Raji (cell line): Measurements from ENCODE around the gene ADCY1.

Source experiments
- POLR2A ChIP-seq: IDR thresholded peaks from 2 replicates; pipeline ENCODE4 v1.6.1; 2011; ENCODE audit warnings: low read depth, low read length, control low read depth; ENCODE audit not compliant: insufficient read depth

ADCY1 gene

DNA sequence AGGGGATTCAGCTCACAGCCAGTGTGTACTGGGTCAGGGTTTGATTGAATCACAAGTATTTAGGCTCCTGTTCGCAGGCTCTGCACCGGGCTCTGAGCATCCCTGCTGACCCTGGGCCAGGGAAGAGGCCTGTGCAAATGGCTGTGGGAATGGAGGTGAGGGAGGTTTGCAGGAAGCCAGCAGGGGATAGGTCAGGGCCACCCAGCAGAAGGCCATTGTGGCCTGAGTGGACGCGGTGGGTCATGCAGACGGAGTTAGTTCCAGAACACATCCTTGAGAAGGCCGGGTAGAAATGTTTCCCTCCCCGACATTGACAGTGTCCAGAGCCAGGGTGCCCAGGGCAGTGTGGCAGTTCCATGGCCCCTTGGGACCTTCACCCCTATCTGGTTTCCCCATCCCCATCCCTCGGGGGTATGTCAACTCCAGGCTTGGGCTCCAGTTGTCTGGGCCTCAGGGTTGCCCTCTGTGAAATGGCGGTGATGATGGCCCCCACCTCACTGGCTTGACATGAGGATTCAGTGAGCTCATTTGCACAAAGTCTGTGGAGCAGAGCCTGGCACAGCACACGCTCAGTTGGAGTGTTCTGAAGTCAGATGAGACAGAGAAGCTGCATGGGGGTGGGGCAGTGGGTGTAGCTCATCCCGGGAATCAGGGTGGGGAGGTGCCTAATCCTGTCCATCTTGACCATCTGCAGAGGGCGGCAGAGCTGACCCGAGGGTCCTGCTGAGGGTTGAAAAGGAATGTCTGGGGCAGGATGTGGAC lies 107.6 kb downstream of the ADCY1 start:
- no peak for TF ChIP-seq POLR2A

DNA sequence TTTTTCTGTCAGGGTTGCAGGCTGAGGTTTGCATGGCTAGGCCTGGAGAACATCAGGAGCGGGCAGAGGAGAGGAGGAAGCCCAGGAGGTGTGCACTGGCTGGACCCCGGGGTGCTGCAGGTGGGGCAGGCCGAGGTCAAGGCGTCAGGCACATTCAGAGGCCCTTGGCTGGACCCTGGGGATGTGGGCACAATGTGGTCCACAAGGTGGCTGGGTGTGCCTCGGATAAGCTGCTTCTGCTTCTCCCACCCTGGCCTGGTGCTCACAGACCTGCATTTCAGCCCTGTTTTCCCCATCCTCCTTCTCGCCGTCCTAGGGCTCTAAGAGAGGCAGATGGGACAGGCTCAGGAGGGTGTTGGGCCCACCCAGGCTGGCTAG lies 108.2 kb downstream of the ADCY1 start:
- TF ChIP-seq POLR2A: no peak

DNA sequence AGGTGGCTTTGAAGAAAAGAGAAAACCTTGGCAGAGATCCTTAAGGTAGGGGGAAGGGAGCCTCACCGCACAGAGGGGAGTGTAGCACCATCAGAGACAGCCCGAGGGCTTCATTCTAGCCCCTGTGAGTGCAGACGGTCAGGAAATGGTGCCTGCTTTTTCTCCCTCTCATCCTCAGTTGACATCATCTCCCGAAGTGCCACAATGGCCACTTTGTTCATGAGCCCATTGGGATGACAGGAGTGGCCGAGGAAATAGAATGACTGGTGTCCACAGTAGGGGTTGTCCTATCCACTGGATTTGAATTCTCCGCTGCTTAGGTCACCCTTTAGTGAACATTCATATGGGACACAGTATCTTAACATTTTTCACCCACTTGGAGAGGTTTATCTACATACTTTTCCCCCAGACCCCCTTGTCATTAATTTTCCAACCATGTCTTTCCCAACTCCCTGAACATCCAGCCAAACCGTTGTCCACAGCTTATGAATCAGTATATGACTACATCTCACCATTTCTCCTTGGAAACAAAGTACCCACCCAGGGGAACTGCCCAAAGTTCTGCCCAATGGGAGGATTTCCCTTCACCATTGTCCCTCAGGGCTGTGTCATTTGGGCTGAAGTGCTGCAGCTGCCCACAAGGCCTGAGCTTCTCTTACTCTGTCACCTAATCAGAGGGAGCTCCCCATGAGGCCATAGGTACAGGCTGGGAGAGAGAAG lies 108.8 kb downstream of the ADCY1 start:
- TF ChIP-seq POLR2A: no peak

DNA sequence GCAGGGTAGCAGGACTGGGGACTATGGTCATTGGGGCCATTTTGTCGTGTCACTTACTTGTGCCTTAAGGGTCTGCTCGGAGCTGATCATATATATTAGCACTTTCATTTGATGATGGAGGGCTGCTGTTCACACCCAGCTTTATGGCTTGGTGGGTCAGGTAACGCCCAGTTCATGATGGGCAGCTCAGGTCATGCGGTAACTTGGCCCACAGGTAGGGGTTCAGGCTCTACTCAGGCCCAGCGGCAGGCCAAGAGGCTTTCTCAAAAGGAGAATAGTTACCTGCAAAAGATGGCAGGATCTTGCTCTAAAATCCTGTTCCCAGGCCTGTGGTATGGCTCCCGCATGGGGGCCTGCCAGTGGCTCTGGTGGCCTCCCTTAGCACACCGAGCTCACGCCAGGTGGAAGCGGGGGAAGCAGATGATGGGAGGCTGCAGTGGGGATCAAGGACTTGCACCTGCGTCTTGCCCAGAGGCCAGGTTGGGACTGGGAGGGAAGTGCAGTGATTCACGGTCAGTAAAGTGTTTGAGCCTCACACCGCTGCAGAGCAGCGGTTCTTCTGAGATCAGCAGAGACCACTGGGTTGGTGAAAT lies 109.5 kb downstream of the ADCY1 start:
- TF ChIP-seq POLR2A: no peak

DNA sequence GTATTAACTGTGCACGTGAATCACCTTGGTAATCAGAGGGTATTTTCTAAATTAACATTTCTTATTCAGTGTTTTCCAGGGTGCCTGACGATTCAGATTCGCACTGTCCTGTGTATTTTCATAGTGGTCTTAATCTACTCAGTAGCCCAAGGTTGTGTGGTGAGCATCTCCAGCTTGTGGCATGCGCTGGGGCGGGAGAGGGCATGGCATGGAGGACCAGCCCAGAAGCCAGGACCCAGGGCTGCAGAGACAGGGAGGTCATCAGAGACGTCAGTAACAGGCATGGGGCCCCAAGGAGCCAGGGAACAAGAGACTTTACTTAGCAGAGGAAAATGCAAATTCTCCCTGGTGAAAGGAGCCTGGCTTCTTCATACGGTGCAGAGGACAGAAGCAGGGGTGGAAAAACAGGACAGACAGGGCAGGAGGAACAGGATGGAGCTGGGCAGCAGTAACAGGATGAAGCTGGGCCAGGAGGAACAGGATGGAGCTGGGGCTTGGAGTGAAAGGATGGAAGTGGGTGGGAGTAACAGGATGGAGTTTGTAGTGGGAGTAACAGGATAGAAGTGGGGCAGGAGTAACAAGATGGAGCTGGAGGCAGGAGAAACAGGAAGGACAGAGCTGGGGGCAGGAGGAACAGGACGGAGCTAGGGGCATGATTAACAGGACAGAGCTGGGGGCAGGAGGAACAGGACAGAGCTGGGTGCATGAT lies 110.9 kb downstream of the ADCY1 start:
- no peak for TF ChIP-seq POLR2A

DNA sequence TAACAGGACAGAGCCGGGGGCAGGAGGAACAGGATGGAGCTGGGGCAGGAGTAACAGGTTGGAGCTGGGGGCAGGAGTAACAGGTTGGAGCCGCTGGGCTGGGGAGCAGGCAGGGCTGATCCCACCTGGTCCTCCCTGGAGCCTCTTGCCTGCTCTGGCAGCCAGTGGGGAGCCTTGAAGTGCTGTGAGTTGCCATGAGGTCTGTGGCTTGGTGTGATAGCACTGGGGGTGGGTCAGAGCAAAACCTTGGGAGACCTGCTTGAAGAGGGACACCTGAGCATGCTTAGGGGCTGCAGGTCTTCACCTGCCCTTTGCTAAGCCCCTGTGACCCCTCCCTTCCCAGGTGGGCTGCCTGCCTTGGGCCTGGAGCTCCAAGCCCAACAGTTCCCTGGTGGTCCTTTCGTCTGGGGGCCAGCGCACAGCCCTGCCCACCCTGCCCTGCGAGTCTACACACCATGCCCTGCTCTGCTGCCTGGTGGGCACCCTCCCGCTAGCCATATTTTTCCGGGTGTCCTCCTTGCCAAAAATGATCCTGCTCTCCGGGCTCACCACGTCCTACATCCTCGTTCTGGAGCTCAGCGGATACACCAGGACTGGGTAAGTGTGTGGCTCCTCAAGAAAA lies 111.6 kb downstream of the ADCY1 start:
- TF ChIP-seq POLR2A: no peak

DNA sequence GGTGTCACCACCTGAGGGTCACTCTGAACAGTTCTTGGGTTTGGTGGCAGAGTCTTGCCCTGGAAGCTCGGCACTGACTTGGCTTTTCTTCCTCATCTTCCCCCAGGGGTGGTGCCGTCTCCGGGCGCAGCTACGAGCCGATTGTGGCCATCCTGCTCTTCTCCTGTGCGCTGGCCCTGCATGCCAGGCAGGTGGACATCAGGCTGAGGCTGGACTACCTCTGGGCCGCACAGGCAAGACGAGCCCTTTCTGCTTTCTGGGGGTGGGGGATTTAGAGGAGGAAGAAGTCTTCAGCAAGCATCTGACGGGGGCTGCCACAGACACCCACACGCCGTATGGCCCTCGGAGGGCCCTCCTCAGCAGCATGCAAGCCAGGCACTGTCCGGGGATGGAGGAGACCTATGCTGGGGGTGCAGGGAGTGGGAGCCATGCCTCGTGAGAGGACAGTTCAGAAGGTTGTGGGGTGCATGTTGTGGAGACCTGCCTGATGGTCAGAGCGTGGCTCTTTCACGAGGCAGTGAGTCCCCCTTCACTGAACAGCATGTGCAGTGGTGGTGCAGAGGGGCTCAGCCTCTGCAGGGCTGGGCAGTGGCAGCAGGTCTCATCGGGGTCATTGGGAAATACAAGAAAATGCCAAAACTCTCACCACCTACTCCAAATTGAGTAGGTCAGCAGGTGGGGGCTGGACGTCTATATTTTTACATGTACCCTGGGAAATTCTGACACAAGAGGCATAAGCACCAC lies 112.4 kb downstream of the ADCY1 start:
- no peak for TF ChIP-seq POLR2A

DNA sequence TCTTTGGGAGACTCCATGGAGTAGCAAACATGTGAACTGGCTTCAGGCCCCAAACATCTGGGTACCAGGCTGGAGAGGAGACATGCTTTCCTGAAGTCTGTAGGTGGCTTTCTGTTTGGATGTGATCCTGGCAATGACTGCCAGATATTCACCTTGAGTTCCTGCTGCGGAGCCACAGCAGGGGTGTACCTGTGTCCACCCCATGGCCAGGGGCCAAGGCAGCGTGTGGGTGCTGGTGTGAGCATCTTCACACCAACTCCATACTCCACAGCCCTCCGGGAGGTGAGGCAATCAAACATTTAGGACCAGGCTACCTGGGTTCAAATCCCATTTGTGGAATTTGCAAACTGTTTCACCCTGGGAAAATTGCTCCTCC lies 113.0 kb downstream of the ADCY1 start:
- TF ChIP-seq POLR2A: no peak

DNA sequence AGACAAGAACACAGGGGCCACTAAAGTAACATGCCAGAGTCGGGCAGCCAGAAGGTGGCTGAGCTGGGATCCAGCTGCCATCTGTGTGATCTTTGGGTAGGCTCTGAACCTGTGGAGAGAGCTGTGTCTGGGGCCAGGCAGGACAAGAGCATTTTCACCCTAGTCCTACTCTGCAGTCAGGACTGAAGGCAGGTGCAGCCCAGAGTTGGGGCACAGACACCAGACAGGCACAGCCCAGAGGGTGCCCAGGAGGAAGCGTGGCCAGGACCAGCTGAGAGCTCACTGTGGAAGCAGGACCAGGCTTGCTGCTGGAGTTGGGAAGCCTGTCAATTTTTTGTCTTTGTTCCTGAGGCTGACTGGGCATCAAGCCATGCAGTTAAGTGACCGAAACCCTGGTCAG lies 113.6 kb downstream of the ADCY1 start:
- no peak for TF ChIP-seq POLR2A

DNA sequence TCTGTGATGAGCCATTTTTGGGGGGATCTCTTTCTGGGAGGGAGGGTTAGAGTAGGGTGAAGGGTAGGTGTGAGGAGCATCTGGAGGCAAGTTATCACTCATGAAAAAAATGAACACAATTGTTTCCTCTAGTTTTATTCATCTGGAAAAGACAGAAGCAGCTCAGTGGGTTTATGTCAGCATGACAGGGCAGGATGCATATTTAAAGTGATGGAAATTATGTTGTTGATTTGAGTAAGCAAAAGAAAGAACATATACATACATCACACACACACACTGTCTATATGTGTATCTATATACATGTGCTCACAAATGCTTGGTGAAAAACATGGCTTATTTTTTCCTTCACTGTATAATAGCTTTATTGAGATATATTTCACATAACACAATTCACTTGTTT lies 114.2 kb downstream of the ADCY1 start:
- no peak for TF ChIP-seq POLR2A

DNA sequence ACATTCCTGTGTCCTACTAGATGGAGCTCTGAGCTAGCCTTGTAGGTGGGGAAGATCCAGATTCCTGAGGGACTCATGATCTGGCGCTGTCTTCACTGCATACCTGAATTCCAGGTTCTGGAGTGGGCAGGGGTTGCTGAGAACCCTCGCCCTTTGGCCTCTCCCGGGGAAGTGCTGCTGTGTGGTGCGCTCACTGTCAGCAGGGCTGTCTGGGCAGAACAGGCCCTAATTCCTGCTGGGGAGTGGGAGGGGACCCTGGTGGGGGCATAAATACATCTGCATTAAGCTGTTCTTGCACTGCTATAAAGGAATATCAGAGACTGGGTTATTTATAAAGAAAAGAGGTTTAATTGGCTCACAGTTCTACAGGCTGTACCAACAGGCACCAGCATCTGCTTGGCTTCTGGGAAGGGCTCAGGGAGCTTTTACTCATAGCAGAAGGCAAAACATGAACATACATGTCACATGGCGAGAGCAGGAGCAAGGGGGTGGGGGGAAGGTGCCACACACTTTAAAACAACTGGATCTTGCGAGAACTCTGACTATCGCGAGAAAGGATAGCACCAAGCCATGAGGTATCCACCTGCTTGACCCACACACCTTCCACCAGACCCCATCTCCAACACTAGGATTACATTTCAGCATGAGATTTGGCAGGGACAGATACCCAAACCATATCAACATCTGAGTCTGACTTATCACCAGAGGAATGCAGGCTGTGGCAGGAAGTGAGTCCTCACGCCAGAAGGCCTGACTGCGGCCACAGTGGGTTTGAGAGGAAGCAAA lies 115.0 kb downstream of the ADCY1 start:
- TF ChIP-seq POLR2A: no peak

DNA sequence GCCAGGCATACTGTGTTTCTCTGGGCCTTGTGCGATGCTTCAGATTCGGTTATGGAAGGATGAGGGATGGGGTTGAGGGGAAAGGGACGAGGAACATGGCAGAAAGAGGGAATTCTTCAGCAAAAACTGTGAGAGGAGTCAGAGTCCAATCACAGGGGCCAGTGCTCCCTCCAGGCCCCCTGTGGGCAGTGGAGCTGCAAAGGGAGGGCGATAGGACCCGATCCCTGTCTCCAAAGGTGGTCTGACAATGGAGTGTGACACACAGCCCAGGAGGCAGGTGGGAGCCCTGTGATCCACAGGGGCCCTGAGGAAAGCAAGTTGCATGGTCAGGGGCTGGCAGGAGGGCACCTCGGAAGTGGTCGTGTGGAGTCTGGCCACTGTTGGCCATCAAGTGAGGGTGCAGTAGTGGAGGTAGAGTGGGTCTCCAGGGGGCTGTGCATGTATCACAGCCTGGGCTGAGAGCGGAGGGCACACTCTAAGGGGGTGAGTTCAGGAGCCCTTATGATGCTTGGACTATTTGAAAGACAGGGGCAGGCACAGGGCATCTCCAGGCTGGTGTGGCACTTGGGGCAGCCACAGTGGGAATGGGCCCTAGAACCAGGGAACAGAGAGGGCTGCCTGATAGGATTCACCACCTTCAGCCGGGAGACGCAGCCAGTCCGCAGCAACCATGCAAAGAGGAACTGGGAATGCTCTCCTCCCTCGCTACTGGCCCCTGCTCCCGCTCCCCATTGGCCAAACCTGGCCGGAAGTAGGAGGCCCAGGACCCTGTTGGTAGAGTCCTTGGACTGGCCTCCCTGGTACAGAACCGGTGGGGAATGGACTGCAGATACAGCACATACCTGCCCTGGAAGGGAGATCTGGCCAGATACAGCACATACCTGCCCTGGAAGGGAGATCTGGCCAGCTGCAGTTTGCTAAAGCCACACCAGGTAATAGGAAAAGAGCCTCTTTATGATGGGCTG lies 115.9 kb downstream of the ADCY1 start:
- TF ChIP-seq POLR2A: no peak

DNA sequence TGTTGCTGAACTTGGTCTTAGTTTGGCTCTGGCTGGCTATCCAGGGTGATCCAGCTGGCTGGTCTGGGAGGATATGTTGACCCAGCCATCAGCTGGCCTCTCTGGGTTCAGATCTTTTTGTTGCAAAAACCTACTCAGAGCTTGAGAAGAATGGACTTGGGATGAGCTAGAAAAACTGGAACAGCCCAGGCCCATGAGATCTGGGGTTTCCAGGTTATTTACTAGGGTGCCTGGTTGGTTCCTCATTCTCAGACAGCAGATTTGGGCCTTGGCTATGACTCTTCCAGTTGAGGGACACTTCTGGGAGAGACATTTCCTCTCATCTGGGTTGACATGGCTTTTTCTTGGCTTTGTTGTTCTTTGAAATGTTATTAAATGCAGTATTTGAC lies 116.6 kb downstream of the ADCY1 start:
- no peak for TF ChIP-seq POLR2A
